ENCODE measurements around the gene EPB41L4A. TPM values are rescaled to one million over a fixed set of nuclear protein-coding genes. Genes with fewer than 3 reads are reported as not detected.

The EPB41L4A gene
- total and polyA plus RNA-seq, 2 donors (not counting 3 experiments of a cell fraction or from before 2014, with no cell fraction given): 6.0 to 17.9 TPM

DNA sequence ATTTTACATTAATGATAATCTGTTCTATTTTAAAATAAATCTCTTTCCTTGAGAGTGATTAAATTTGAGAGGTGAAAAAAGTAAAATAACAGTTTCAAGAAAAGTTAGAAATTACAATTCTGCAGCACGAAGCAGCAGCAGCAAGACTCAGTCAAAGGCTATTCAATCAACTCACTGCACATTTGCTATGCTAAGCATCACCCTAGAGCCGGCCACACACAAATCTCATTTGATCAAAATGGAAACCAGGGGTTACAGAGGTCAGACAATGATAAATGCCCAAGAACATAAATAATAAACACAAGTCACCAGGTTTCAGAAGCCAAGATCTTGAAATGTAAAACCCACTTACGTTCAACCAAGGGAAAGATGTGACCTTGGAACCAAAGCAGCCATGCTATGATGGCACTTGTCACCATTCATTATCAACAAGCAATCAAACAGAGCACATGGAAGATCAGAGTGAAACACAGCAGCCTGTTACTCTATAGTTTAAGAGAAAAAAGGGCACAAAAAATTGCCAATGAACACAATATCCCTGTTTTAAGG, 136.0 kb downstream of the EPB41L4A start:
- ChIA-PET CTCF (interaction anchor here (1.0 kb wide), 1 partner anchor 137 kb away, joined by 3 read pairs; no protein-coding TSS in a partner anchor), POLR2A (no interaction called here)
- Histone ChIP-seq H2AFZ (ENCODE audit: low read depth, low read length) (no peak overlapping the region), H4K20me1 (replicated peaks; ENCODE audit: control insufficient read depth, extremely low read depth, insufficient read depth, low read length) (no peaks in the 10 kb centered on the region), H3K4me1 (ENCODE audit: control insufficient read depth, extremely low read depth, insufficient read depth, low read length) (no peaks in the 10 kb centered on the region), H3K9me1 (replicated peaks; ENCODE audit: control insufficient read depth, extremely low read depth, insufficient read depth, low read length) (no peaks in the 10 kb centered on the region), H3K9ac (replicated peaks; ENCODE audit: extremely low read depth, insufficient read depth, low read length) (no peak overlapping the region), H3K36me3 (ENCODE audit: control insufficient read depth in 2 of 2, extremely low read depth in 1 of 2, insufficient read depth in 2 of 2, low read length in 2 of 2) (no peaks in the 10 kb centered on the region), H3K4me3 (replicated peaks in 1 of 3; ENCODE audit: insufficient read depth in 1 of 3, low read depth in 1 of 3, low read length in 3 of 3) (no peak overlapping the region), H3K79me2 (ENCODE audit: control insufficient read depth, insufficient read depth, low read length) (no peaks in the 10 kb centered on the region), H3K9me3 (replicated peaks; ENCODE audit: control insufficient read depth, insufficient read depth, low read length) (no peaks in the 10 kb centered on the region), H3K27me3 (ENCODE audit: control insufficient read depth in 2 of 2, insufficient read depth in 2 of 2, low read length in 2 of 2) (no peaks in the 10 kb centered on the region), H3K27ac (ENCODE audit: insufficient read depth, low read depth, low read length) (no peak overlapping the region), H3K4me2 (ENCODE audit: insufficient read depth, low read length) (no peak overlapping the region)
- FAIRE-seq (no peak), DNase-seq (ENCODE audit: low read depth, low spot score) (no peak)
- dilution Hi-C loops (cut with MboI; ENCODE audit: extremely low pct_ligation_motif_present, low sequenced_read_pairs) (no loop called here), intact Hi-C loops (cut with micrococcal nuclease) (no loop called here)
- BruUV-seq (replicated peaks): no TSS peak
- no peak for TF ChIP-seq POLR2A (IDR thresholded peaks at IDR 0.05; ENCODE audit: low read depth, low read length)
- TF ChIP-seq, protein P1, sequence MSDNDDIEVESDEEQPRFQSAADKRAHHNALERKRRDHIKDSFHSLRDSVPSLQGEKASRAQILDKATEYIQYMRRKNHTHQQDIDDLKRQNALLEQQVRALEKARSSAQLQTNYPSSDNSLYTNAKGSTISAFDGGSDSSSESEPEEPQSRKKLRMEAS (IDR thresholded peaks at IDR 0.05; ENCODE audit: insufficient read depth, insufficient read length): no peak
- TF ChIP-seq JUN (IDR thresholded peaks at IDR 0.05; ENCODE audit: borderline replicate concordance, insufficient read depth, insufficient read length, low read depth): no peak
- no peak for TF ChIP-seq EZH2 (IDR thresholded peaks at IDR 0.05; ENCODE audit: borderline replicate concordance, low read depth, low read length, severe bottlenecking)
- no peak for TF ChIP-seq POLR2AphosphoS5 (IDR thresholded peaks at IDR 0.05; ENCODE audit: insufficient read depth, low read depth, low read length)
- no peak for TF ChIP-seq GATA2 (IDR thresholded peaks at IDR 0.05; ENCODE audit: insufficient read depth, insufficient read length, low read depth, low read length)
- TF ChIP-seq, protein P2, sequence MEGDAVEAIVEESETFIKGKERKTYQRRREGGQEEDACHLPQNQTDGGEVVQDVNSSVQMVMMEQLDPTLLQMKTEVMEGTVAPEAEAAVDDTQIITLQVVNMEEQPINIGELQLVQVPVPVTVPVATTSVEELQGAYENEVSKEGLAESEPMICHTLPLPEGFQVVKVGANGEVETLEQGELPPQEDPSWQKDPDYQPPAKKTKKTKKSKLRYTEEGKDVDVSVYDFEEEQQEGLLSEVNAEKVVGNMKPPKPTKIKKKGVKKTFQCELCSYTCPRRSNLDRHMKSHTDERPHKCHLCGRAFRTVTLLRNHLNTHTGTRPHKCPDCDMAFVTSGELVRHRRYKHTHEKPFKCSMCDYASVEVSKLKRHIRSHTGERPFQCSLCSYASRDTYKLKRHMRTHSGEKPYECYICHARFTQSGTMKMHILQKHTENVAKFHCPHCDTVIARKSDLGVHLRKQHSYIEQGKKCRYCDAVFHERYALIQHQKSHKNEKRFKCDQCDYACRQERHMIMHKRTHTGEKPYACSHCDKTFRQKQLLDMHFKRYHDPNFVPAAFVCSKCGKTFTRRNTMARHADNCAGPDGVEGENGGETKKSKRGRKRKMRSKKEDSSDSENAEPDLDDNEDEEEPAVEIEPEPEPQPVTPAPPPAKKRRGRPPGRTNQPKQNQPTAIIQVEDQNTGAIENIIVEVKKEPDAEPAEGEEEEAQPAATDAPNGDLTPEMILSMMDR (IDR thresholded peaks at IDR 0.05; ENCODE audit: extremely low read depth in 1 of 2, insufficient read depth in 1 of 2, low read depth in 1 of 2, low read length in 2 of 2): no peak
- no peak for TF ChIP-seq FOS (IDR thresholded peaks at IDR 0.05; ENCODE audit: borderline replicate concordance, insufficient read depth, low read length)
- no peak for TF ChIP-seq MYC (IDR thresholded peaks at IDR 0.05; ENCODE audit: low read depth, low read length)
